Activated CD8-positive, alpha-beta memory T cell treated with anti-CD3 and anti-CD28 coated beads, Interleukin-2, amount 50 U/mL, for 4 hours (primary cell): ENCODE data around the gene PRKAG2.

ENCODE experiments used
- DNase-seq: peaks from one replicate; pipeline ENCODE4 v3.0.0-alpha.2; 2020

The PRKAG2 gene

DNA sequence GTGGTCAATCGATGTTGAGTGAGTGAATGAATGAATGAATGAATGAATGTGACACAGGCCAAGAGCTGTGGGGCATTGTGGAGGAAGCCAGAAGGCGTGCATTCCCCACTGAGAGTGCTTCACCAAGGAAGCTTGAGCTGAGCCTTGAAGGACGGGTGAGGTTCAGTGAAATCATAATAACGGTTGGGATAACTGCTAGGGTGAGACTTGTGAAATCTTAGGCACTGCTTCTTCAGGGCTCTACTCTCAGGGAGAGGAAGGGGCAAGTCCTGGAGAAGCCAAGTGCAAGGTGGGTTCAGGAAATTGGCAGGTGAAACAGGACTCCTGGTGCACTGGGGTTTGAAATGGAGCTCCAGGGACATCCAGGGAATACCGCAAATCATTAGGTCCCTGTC lies 23.7 kb upstream of the PRKAG2 start:
- DNase-seq: no peak

- no peak for DNase-seq
These were observed 22.8 kb upstream of the PRKAG2 start for GRCh38 chr7:151899513-151900360.

DNA sequence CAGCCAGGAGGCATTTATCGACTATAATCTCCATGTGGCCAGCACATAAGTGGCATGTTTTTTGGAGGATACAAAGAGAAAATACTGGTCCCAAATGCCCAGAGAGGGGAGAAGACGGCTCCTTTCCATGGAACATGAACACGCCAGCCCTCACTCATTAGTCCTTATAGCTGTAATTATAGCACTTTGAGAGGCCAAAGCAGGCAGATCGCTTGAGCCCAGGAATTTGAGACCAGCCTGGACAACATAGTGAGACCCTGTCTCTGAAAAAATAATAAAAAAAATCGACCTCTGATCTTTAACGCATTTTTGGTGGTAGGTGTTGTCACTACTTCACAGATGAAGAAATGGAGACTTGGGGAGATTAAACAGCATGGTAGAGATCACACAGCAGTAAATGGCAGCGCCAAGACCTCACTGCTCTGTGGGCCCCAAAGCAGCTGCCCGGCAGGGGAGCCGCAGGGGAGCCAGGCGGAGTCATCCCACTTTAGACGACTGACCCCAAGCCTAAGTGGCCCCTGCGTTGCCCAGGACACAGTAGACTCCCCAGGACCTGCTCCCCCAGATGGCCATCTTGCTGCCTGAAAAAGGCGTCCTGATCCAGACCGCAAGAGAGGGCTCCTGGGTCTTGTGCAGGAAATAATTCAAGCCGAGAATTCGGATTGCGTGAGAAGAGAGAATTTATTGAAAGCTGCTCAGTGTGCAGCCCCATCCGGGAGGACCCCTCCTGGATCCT lies 21.2 kb upstream of the PRKAG2 start:
- no peak for DNase-seq

GRCh38 chr7:151897161-151897731 lies 20.3 kb upstream of the PRKAG2 start:
- no peak for DNase-seq

- no peak for DNase-seq
These were observed 19.6 kb upstream of the PRKAG2 start for GRCh38 chr7:151896486-151896885.

DNA sequence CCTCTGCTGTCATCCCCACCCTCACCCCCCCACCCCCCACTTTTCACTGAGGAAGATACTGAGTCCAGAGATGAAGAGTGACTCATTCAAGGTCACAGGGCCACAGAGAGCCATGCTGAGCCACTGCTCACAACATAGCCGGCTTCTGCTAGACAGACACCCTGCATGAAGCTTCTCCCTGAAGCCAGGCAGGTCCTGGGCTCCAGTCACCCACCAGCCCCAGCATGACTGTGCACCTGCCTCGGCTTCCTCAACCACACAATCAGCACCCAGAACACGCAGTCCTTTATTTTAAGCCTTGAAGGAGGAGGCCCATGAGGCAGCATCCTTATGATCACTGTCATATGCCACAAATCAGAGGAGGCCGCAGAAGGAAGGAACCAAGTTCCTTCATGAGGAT lies 19.2 kb upstream of the PRKAG2 start:
- no peak for DNase-seq

DNA sequence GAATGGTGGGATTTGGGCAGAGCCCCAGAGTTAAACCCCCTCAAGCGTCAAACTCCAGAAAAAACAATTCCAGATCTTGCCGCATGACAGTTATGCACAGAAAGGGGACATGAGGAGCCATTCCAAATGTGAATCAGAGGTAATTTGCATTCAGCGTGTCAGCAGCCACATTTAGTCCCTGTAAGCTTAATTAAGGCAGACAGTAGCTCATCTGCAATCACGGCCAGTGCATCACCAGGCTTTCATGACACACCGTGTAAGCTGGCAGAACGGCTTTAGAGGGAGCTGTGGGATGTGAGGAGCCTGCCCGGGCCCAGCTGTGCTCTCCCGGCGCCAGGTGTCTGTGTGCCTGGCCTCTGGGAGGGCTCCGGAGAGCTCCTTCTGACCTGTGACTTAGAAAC lies 18.7 kb upstream of the PRKAG2 start:
- no peak for DNase-seq

- DNase-seq: no peak
These were observed 18.2 kb upstream of the PRKAG2 start for GRCh38 chr7:151895008-151895630.

- no peak for DNase-seq
These were observed 17.4 kb upstream of the PRKAG2 start for GRCh38 chr7:151894111-151895007.

DNA sequence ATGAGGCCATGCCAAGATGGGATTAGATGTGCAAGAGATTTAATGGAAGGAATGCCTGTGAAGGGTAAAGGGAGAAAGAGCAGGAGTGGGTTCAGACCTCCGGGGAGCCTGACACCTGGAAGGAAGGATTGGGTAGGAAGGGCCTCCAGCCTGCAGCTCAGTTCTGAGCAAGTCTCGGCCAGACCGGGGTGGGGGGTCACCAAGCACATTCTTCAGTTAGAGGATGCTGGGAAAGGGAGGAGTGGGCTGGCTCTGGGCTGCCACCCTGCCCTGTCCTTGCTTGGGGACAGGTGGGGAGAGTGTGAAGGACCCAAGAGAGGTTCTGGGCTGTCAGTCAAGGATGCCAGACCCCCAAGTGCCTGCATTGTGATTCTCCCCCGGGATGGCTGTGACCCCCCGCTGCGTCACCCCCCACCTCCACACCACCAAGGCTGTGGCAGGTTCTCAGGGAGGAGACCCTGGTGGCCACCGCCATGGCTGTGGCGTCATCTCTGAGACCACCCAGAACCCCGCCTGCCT lies 16.5 kb upstream of the PRKAG2 start:
- no peak for DNase-seq

GRCh38 chr7:151891753-151892152 lies 14.8 kb upstream of the PRKAG2 start:
- DNase-seq: no peak

DNA sequence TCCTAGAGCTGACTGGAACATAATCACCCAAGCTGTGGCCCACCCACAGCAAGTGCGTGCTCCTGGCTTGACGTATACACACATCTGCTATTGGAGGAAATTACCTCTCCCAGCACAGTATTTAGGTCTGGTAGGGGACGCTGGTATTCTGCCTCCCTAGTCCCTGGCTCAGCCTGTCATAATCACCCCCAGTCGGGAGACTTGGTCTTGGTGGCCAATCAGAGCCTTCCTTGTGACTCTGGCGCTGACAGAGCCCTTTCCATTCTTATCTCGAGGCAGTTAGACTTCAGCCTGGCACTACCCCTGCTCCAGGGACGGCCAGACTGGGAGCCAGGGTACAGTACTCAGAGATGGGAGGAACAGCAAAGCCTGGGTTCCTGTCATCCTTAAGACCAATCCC lies 14.3 kb upstream of the PRKAG2 start:
- DNase-seq: no peak

DNA sequence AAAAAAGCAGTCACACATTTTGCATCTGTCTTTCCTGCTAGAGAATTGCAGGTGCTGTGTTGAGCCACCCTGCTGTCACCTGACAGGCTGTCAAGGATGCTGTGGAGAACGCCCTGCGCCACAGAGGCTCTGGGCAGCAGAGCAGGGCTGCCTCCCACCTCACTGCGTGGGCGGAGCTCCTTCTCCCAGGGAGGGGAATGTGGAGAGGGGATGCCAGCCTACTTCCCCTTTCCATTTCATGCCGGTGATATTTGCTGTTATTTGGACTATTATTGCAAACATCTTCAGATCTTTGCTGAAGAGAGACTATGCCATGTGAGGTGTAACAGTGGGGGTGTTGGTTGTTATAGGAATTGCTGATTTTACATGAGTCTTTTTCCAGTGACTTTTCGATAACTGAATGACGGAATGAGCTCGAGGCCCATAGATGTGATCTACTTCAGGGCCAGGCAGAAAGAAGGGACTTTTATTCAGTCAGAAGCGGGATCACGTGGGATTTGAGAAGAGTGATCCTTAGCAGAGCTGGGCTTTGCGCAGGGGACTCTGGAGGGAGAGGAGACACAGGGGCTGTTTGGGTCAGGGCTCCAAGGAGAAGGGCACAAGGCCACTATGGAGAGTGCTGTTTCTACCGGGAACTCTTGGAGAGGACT lies 13.6 kb upstream of the PRKAG2 start:
- DNase-seq: no peak

DNA sequence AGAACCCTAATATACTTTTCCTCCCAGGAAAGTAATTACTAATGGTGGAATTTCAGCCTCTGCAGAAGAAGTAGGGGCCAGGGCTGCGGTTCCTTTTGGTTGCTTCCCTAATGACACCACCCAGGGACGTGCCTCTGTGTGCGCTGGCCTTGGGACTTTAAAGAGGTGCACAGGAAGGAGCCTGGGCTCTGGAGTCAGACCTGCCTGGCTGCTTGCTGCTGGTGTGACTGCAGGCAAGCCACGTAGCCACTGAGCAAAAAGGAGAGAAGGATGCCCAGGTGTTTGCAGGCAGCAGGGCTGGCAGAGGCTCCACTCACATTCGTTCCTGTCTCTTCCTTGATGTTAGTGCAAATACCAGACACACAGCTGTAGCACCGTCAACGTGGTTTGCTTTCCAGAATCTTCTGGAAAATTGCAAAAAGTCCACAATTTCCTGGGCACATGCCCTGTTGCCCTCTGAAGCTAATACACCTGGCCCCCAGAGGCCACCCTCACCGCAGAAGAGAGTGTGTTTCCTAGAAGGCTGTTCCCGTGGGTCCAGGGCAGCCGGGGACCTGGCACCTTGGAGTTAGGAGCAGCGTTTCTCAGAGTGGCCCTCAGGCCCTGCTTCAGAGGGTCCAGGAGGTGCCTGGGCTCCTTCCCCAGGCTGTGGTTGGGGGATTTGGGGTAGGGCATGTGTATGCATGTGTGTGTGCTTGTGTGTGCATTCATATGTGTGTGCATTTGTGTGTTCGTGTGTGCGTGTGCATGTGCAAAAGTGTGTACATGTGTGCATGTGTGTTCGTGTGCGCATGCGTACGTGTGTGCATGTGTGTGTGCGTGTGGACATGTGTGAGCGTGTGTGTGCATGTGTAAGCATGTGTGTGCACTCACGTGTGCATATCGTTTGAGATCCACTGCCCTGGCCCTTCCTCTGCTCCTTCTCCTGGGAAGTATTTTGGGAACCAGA lies 12.8 kb upstream of the PRKAG2 start:
- no peak for DNase-seq

DNA sequence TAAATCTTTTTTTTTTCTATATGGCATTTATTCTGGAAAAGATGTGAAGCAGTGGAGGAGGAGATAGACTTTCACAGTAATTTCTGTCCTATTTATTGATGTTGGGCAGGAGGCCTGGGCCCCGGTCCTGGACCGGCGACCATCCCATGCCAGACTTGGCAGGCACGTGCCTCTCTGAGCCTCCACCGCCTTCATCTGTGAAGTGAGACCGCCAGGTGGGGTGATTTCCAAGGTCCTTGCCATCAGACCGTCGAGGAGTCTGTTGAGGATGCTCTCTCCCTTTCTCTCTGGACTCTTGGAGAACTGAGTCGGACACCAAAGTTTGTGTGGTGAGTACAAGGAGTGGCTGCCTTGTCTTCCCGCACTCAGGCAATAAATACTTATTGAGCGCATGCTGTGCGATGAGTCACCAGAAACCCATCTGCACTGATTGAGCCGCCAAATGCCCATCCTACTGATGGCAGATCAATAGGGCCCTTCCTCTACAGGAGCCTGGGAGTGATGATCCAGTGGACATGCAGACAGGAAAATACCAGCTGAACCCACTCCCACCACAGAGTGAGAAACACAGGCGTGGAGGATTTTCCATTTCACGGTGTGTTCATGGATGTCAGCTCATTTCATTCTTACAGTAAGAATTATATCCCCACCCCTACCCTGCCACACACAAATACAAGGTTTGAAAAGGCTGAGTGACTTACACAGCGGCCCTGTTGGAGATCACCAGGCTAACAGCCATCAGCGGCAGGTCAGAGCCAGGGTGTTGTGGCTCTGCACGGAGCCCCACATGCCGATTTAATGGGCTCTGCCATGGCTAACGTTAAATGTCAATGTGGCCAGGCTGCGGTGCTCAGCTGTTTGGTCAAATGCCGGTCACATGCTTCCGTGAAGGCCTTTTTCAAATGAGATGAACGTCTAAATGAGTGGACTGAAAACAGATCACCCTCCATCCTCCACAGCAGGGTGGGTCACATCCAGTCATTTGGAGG lies 11.5 kb upstream of the PRKAG2 start:
- DNase-seq: no peak

DNA sequence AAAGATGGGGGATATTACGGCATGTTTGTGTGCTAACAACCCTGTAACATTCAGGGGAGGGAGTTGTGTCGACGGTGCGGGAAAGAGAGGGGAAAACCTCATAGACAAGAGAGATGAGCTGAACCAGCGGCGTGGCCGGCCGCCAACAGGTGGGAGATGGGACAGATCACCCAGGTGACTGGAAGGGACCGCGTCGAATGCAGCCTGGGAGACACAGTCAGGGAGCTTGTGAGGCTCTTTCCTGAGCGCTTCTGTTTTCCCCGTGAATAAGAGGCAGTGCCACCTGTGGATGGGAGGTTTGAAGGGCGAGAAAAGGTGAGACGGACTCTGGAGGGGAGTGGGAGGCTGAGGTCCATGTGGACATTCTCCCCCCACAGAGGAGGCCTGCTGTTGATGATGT lies 9.9 kb upstream of the PRKAG2 start:
- DNase-seq: no peak

GRCh38 chr7:151885202-151885580 lies 8.3 kb upstream of the PRKAG2 start:
- DNase-seq: no peak

- DNase-seq: no peak
These were observed 7.6 kb upstream of the PRKAG2 start for GRCh38 chr7:151884312-151885201.
